HepG2 (cell line): Measurements from ENCODE around the gene ZC3H4. TPM values are rescaled to one million over a fixed set of nuclear protein-coding genes. Genes with fewer than 3 reads are reported as not detected.
A peak's percentile ranks its signal among the peaks of the same experiment; 100 is the strongest.

ENCODE experiments used
- FOXK1 ChIP-seq: sonication (generic); formaldehyde crosslinking; IDR thresholded peaks from 2 replicates; pipeline ENCODE4 v1.4.0; 2020; ENCODE audit warnings: low read depth, missing genetic modification reagents, borderline replicate concordance
- IRF2 ChIP-seq: IDR thresholded peaks from 2 replicates; pipeline ENCODE4 v1.6.1; 2018; ENCODE audit warnings: missing genetic modification reagents, missing compliant biosample characterization
- KMT2A ChIP-seq: sonication (generic); formaldehyde crosslinking; IDR thresholded peaks from 2 replicates; pipeline ENCODE4 v1.4.0; 2020; ENCODE audit warnings: missing genetic modification reagents
- PAXIP1 ChIP-seq: sonication (generic); formaldehyde crosslinking; conservative IDR thresholded peaks from 2 replicates; pipeline ENCODE4 v1.4.0; 2020; ENCODE audit warnings: mild to moderate bottlenecking, missing genetic modification reagents, moderate library complexity
- ZBTB38 ChIP-seq: sonication (generic); formaldehyde crosslinking; IDR thresholded peaks from 2 replicates; pipeline ENCODE4 v1.5.1; 2020; ENCODE audit warnings: mild to moderate bottlenecking, missing genetic modification reagents
- ZBTB40 ChIP-seq, 2 experiments: fragments of 450-650 bp in 1 of 2; sonication (generic) in 1 of 2; formaldehyde crosslinking in 1 of 2; IDR thresholded peaks; 2 replicates each; pipeline versions ENCODE4 v1.6.1 to v1.8.0; 2016 to 2022; ENCODE audit warnings: antibody characterized with exemption in 1 of 2, mild to moderate bottlenecking in 1 of 2, missing genetic modification reagents in 1 of 2
- ZHX1 ChIP-seq: sonication (generic); formaldehyde crosslinking; IDR thresholded peaks from 2 replicates; pipeline ENCODE4 v1.8.1; 2022; ENCODE audit warnings: low read depth, mild to moderate bottlenecking, missing genetic modification reagents
- ZNF501 ChIP-seq: sonication (generic); formaldehyde crosslinking; IDR thresholded peaks from 2 replicates; pipeline ENCODE4 v1.5.1; 2020; ENCODE audit warnings: mild to moderate bottlenecking, moderate library complexity, missing genetic modification reagents
- ZNF709 ChIP-seq: sonication (generic); formaldehyde crosslinking; IDR thresholded peaks from 2 replicates; pipeline ENCODE4 v1.5.0; 2020; ENCODE audit warnings: mild to moderate bottlenecking, missing genetic modification reagents
- ZSCAN22 ChIP-seq: sonication (generic); formaldehyde crosslinking; IDR thresholded peaks from 2 replicates; pipeline ENCODE4 v1.4.0; 2020; ENCODE audit warnings: mild to moderate bottlenecking, missing genetic modification reagents
- polyA plus RNA-seq, 8 experiments: library from polyadenylated mRNA; depleted of rRNA in 3 of 8; stranded (reverse) in 7 of 8; unstranded in 1 of 8; fragments of >200 nt; fragmentation: Illumina TruSeq in 4 of 8; extraction: Trizol in 4 of 8; gene quantifications; 2 replicates each; pipeline versions ENCODE4 v1.2.1 to v1.2.3, GENCODE V29; 2011 to 2016; ENCODE audit warnings: low read depth in 4 of 8, missing spikeins in 1 of 8, mixed read lengths in 1 of 8; ENCODE audit not compliant: insufficient read depth in 1 of 8
- total RNA-seq, 5 experiments: library from RNA; depleted of rRNA; stranded (reverse); fragments of >200 nt; fragmentation: Illumina TruSeq; extraction: Trizol; gene quantifications; 2 replicates each; pipeline ENCODE4 v1.2.3, GENCODE V29; 2016; ENCODE audit warnings: low read depth in 1 of 5

ZC3H4 gene
- total and polyA plus RNA-seq, 2 of the 13 experiments (the other 11 are each of a cell fraction or from before 2014, with no cell fraction given), result 1.8 to 10.7 TPM

GRCh38 chr19:47130589-47131227 is 17.1 kb upstream of the ZC3H4 start, which contains the start of gene SAE1 (continued):
- TF ChIP-seq ZBTB40 (IDR thresholded peaks at IDR 0.05), result no peak
- peak; percentile 32; the same call in 1 of the 2 replicates for TF ChIP-seq ZBTB40 (CRISPR knock-in tag; IDR thresholded peaks at IDR 0.05)
- TF ChIP-seq PAXIP1 (CRISPR knock-in tag), result peak; percentile 52; the same call in 1 of the 2 replicates
- 0 out of 2 replicates have a peak, but pooled peaks have one; percentile 32 for TF ChIP-seq ZHX1 (CRISPR knock-in tag)
- TF ChIP-seq ZBTB38 (CRISPR knock-in tag), result peak; percentile 86; the same call in 1 of the 2 replicates
- TF ChIP-seq ZNF709 (CRISPR knock-in tag), result peak; percentile 65; the same call in 1 of the 2 replicates
- peak; percentile 87 for TF ChIP-seq IRF2 (CRISPR knock-in tag)
- TF ChIP-seq FOXK1 (CRISPR knock-in tag), result peak; percentile 72
- peak; percentile 76 for TF ChIP-seq ZNF501
- peak; percentile 70; the same call in 1 of the 2 replicates for TF ChIP-seq KMT2A (CRISPR knock-in tag)
- 0 out of 2 replicates have a peak, but pooled peaks have one; percentile 3 for TF ChIP-seq ZSCAN22
